HG03196 (cell line): ENCODE data around the gene LRRC4C.
"Not testable (repeated sequence)": the region's sequence is repeated elsewhere in the genome, so short reads cannot be mapped to it uniquely, and the experiment has no call there.

ENCODE experiments used
- ATAC-seq: cut with Tn5 transposase; IDR thresholded peaks from one replicate; pipeline ENCODE4 v1.9.1; 2021; ENCODE audit not compliant: unreplicated experiment

The LRRC4C gene

DNA sequence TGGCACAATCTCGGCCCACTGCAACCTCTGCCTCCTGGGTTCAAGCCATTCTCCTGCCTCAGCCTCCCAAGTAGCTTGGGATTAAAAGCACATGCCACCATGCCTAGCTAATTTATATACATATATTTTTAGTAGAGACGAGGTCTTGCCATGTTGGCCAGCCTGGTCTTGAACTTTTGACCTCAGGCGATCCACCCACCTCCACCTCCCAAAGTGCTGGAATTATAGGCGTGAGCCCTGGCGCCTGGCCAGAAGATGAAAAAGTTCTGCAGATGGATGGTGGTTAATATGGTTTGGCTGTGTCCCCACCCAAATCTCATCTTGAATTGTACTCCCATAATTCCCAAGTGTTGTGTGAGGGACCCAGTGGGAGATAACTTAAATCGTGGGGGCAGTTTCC is 937.4 kb downstream of the LRRC4C start:
- not testable (repeated sequence) for ATAC-seq

DNA sequence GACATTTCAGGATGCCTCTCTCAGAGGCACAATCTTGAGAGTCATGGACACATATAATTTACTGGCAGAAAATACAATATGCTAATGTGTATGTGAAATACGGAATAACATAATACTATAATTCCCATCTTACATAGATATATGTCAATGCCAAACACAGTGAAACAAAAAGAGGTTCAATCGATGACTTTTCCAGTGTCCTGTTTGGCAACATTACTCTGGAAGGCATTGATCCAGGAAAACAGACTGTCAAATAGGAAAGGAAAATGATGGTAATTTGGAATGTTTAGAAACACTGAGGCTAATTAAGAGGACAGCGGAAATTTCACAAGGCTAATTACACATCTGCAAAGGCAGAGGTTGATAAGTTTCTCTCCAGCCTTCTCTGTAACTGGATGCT is 942.3 kb downstream of the LRRC4C start:
- no peak for ATAC-seq

DNA sequence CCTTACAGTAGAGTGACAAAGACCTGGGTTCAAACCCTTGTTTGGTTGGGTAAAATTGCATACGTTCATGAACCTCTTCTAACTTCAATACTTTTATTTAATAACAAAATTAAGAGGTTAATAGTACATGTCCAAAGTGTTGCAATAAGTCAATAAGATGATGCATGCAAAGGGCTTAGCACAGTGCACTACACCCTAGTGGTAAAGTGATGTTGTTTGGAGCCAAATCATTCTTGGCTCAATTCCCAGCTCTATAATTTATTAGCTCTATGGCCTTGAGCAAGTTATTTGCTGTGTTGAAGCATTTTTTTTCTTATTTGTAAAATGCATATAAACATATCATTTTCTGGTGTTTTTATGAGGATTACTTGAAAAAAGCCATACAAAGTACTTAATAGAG is 945.3 kb downstream of the LRRC4C start:
- no peak for ATAC-seq

DNA sequence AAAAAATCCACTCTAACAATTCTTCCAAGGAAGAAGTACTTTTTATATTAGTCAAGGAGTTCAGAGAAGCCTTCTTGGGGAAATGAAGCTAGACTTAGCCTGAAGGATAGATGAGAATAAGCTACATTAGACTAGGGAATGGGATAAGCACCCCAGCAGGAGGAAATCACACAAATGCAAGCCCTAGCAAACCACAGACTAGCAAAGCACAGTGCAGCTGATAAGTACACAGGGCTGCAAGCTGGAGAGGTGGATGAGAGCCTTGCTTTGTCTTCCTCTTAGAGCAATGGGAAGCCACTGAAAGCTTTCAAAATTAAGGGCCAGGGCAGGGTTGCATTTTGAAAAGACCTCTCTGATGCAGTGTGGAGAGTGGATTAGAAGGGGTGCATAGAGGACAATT is 946.2 kb downstream of the LRRC4C start:
- no peak for ATAC-seq

DNA sequence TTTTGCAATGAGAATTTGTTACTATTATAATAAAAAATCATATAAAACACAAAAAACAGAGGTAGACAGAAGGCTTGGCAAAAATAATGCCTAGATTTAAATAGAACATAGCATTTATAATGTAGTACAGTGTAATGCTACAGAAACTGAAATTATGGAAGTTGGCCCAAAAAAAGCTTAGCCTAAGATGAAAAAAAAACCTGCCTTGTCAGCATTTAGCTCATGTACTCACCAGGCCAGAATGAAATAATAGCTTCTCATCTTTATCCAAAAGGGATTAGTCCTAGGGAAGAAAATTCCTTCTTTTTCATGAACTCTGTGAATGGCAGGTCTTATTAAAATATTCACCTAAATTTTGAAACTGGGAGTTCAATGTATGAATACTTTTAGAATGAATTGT is 951.1 kb downstream of the LRRC4C start:
- no peak for ATAC-seq

DNA sequence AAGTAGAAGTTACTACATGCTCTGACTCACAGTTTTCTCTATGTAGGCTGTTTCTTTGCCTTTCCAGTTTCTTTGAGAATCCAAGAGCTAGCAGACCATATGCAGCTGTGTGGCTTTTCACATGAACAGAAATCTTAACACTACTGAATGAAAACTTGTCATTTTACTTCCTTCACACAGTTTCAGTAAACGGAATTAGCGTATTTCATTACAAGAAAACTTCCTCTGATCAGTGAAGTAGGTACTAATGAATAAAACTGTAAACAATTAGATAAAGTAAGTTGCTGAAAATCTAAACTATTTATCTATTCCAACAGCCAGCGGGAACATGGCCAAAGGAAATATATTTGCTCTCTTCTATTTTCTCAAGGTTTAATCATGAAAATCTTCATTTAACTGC is 953.2 kb downstream of the LRRC4C start:
- ATAC-seq = no peak

DNA sequence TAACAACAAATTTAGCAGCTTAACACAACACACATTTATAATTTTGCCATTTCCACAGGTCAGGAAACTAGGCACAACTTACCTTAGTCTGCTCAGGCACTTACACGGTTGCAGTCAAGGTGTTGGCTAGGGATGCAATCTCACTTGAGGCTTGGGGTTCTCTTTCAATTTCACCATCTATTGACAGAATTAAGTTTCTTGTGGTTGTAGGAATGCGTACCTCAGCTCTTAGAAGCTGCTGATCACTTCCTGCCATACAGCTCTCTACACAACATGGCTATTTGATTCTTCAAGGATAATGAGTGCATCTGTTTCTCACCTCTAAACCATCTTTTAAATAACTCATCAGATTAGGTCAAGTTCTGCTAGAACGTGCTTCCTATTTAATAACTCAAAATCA is 968.1 kb downstream of the LRRC4C start:
- ATAC-seq = no peak

DNA sequence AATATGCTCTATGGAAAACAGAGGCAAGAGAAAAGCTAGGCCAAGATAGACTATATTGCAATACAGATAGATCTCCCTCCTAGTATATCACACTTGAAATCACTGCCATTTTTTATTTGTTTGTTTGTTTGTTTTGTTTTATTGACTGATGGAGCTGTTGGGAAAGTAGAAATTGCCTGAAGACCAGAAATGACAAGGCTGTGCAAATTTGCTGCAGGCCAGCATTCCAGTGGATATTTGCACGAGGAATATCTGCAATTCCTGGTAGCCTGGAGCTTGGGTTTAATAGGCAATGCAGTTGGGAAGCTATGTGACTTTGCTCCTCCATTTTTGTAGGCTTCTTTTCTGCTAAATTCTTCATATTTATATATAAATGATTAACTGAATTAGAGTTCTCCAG is 991.7 kb downstream of the LRRC4C start:
- no peak for ATAC-seq

DNA sequence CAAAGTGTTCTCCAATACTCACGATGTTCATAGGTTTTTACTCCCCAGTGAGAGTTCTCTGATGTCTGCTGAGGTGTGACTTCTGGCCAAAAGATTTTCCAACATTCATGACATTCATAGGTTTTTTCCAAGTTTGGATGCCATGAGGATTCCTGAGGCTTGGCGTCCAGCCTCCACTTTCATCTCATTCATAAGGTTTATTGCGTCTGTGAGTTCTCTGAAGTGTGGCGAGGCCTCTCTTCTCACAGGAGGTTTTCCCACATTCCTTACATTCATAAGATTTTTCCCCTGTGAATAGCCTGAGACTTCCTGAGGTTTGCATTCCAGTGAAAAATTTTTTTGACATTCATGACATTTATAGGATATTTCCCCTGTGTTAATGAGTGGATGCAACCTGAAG is 1014.1 kb downstream of the LRRC4C start:
- ATAC-seq = no peak

DNA sequence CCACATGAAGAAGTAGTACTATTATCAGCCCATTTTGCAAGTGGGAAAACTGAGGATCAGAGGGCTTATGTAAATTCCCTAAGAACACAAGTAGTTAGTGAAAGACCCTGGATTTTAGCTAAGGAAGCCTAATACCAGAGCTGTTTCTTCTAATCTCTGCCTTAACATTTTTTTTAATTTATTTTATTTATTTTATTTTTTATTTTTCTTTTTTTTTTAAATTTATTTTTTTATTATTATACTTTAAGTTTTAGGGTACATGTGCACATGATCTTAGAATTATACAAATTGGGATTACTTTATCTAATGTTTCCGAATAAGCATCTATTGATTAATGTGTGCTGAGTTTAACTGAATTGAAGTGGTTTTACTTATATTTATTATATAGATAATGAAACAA is 1015.3 kb downstream of the LRRC4C start:
- no peak for ATAC-seq

DNA sequence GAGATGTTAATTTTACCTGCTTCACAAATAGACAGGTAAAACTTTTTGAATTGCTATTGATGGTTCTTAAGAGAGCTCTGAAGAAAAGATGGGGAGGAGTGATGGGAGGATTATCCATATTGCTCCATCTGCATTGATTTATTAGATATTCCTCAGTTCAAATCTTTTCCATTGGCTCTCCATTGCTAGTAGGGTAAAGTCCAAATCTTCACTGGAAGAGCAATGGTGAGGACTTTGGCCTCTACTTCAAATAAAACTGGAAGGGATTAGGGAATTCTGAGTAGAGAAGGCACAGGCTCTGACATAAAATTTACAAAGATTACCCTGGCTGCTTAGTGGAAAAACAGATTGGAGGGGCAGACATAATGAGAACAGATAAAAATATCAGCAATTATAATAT is 1024.1 kb downstream of the LRRC4C start:
- no peak for ATAC-seq

DNA sequence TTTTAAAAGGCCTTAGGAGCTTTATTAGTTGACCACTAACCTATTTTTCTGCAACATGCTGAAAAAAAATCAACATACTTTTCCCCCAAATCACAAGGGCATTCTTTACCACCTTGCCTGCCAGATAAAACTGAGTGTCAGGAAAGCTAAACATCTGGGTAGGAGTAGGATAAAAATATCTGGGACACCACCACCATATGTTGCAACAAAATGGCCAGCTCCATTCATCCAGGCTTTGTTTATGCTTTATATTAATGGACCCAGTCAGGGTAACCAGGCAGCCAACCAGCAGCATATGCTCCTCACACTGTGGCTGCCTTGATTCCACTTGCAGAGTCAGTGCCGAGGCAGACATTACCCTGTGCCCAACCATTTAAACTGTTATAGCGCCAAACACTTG is 1024.5 kb downstream of the LRRC4C start:
- no peak for ATAC-seq

DNA sequence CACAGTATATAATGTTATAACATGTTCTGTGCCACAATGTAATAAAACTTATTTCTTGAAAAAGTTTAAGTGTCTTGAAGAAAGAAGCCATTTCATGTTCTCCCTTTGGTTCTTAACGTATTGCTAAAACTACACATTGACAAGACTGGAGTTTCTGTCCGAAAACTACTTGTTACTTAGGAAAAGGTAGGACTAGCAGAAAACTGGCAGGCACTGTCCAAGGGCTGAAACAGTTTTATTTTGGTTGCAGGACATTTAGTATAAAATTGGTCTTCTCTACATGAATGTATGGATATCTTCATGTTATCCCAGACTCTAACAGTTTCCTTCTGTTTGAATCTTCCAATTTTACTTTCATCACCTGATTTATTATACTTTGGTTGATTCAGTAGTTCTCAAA is 1027.1 kb downstream of the LRRC4C start:
- ATAC-seq = no peak

DNA sequence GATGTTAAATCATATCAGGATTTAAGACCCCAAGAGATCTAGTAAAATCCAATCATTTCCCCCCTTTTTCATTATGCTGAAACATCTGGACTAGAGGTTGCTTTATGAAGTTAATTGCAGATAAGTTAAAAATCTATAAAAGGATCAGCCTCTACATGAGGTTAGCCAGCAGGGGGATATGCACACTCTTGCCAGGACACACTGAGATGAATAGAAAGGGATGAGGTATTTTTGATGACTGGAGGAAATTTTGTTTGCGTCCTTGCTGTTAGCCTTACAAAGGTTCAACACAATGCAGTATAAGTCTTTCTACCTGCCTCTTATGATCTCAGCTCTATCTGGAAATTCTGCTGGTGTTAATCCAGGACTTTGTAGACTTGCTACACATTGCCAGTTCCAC is 1034.3 kb downstream of the LRRC4C start:
- no peak for ATAC-seq

DNA sequence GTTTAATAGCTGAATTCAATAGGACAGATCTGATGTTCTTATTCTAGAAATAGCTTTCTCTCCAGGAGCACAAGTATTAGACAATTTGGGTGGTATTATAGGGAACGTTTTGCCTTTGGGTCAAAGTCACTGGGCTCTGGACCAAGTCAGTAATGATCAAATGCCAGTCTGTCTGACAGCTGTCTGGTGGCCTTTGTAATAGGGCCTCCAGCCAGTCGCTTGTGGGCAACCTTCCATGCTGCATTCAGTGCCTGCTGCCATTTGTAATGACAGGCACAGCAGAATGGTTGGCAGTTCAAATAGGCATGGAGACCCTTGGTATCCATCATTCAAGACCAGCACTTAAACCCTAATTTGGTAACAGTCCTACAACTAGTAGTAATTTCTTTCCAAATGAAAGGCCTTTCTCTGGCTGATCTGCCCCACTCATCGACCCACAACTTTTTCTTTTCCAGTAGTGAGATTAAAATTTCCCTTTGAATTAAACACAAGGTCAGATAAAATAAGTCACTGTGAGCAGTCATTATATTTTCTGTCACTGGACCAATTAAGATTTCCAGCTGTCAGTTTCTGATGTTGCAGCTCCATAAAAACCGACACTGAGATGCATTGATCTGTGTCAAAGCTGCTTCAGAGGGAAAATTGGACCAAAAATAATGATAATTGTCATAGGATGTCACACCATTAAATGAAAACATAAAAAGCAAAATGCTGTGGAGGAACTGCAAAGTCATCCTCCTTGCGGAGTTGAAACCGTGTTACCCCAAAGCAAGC is 1038.1 kb downstream of the LRRC4C start:
- ATAC-seq = no peak

DNA sequence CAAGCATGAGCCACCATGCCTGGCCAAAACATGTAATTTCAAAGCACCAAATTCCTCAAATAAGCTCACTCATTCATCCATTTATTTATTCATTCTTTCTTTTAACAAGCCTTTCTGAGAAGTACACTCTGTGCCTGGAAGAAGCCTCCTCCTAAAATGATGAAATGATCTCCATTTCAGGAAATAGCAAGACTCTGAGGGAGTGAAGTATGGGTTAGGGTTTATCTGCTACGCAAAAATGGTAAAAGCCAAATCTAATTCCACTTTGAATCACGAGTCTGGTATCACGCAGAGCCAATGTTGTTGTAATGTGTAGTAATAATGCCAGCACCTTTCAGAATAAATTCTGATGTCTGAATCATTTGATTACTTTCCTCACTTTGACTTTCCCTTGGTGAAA is 1041.8 kb downstream of the LRRC4C start:
- no peak for ATAC-seq

DNA sequence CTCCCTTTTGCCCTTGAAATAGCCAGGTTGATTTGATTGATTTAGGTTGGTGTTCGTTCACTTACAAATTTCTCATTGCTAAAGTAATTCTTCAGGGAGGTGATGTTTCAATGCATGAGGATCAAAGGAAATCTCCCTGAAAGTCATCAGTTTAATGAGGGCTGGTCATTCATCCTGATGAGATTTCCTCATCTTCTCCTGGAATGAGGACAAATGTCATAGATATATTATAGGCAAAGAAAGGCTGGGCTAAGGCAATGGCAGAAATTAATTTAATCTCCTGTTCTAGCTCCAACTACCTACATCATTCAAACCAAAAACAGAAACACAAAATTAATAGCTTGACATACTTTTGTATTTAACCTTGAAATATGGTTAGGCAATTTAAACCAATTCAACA is 1052.1 kb downstream of the LRRC4C start:
- ATAC-seq = no peak

DNA sequence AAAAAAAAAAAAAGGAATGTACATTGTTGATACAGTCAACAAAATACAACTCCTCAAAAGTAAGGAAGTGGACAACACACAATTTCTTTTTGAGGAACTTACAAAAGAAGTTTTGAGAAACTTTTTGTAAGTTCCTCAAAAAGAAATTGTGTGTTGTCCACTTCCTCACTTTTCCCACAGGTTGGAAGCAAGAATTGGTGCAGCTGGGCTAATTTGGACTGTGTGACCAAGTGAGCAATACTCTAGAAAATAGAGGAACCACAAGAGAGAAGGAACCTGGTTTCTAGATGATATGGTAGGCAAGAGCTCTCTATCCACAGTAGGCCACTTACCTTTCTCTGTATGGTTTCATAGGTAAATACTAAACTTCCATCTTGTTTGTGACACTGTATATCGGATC is 1053.8 kb downstream of the LRRC4C start:
- ATAC-seq = no peak

DNA sequence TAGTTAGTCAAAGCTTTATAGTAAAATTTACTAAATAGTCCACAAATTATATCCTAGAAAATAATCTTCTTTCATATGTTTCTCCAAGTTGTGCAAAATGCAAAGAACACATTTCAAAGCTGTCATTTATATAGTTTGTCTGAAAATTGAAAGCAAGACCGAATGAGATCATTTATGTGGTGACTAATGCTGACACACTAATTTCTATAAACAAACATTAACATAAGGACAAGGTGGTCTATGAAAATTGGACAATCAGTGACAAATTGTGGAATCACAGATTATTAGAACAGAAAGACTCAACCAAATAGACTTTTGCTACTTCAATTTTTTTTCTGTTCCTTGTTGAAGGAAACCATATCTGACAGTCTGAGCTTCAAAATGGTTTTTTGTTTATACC is 1056.1 kb downstream of the LRRC4C start:
- ATAC-seq = no peak

DNA sequence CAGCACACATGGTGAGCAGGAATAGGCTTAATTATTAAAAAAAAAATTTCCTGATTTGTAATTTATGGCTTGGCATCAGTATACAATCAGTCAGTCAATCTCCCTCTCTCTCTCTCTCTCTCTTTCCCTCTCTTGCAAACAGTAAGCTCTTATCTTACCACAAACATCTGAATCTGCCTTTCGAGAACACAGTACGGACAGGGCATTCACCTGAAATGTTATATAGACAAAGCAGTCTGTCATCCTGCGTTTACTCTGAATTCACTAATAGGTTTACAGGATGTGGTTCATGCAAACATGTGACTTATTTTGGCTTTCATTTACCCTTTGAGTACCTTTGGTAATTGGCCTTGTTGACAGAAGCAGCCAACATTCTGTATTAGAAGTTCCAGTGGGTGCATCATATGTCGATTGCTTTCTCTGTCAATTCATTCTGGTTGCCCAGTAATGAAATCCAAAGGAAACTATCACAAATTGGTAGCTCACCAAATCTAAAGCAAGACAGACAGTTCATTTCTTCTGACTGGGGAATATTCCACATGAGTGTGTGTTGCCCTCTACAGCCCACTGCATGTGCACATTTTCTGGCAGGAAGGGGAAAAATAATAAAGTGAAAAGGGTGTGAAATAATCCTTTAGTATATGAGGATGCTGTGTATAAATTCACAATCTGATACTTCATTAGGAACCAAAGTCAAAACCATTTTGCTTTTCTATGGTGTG is 1058.2 kb downstream of the LRRC4C start:
- ATAC-seq = no peak

DNA sequence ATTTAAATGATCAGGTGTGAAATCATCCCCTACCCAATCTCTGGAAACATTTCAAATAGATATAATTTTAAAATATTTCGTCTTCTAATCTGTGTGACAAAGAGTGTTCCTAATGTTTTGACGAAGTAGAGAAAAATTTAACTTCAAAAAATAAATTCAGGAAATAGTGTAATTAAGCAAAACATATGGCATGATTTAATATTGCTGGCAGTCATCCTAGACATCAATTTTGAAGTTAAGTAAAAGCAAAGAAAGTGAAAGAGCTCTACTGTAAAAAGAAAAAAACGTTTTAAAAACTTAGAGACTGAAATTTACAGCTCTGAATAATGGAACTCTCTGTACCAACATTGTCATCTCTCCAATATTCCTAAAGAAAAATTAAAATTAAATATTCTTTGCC is 1062.3 kb downstream of the LRRC4C start:
- ATAC-seq = no peak

DNA sequence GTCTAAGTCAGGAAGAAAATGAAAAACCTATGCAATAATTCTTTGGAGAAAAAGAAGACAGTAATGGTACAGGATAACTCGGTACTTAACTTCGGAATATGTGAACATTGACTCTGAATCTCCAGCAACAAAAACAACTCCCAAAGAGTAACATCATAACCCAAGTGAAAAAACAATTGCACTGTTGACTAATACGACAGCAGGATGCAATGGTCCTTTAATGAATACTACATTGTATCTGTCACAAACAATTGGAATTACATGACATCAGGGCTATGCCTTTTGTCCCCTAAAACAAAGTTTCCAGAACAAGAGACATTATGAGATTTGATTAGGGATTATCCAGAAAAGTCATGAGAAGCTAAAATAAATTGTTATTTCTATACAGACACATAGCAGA is 1065.9 kb downstream of the LRRC4C start:
- no peak for ATAC-seq

DNA sequence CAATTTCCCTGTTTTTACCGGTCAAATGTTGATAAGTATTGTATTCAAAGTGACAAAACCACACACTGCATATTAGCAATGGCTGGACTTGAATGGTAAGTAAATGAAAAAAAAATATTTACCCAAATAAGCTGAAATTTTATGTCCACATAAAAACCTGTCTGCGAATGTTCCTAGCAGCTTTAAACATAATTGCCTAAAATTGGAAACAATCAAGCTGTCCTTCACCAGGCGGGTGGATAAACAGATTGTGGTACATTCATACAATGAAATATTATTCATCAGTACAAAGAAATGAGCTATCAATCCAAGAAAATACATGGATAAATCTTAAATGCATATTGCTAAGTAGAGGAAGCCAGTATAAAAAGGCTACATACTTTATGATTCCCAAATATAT is 1067.8 kb downstream of the LRRC4C start:
- ATAC-seq = no peak
